Measurements from ENCODE around the gene SYT2. TPM values are rescaled to one million over a fixed set of nuclear protein-coding genes. Genes with fewer than 3 reads are reported as not detected.

SYT2 gene
- under 0.01 TPM in 1 of 2 replicates, not detected in the other for total RNA-seq

DNA sequence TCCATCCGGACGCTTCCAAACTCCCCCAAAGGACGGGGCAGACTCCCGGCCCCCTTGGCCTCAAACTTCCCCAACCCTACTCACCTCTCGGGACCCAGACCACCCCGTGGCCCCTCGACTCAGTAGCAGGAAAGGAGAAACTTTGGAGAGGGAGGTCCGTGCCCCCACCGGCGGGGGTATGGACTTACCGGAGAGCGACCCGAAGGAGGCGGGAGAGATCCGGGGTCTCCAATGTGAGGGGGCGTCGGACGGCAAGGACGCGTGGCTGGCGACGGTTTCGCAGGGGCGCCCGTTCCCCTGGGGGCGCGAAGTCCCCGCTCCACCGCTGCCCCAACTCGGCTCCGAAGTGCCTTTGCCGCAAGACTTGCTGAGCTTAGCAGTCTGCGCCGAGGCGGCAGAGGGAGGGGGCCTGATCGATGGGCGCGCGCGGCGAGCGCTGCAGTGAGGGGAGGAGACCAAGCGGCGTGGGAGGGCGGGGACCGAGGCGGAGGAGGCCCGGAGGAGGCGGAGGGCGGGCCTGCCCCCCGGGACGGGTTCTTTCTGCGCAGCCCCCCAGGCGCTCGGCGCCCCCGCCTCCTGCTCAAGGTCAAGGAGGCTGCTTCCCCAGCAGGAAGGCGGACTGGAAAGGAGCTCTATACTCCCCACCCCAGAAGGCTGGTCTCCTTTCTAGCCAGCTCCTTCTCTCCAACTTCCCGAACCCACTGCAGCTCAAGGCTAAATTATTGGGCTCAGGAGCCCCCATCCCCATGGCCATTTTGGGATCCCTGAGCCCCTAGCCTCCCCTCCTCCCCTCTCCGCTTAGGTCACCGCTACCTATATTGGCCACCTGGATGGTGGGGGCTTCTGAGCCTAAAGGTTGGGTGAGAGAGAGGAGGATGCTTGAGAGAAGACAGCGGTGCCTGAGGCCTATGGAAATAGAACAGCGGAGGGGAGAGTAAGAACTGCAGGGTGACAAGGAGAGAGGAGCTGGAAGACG is at the start of gene SYT2:
Gene SYT2 (minus strand): TSS at position 385 of the 976 bp plus-strand sequence. CDS start 104,682 bp downstream, outside the sequence.
- H3K4me3 ChIP-seq (ENCODE audit: low read depth, low read length), result no peak within 1 kb of the TSS
- TF ChIP-seq, protein P1, sequence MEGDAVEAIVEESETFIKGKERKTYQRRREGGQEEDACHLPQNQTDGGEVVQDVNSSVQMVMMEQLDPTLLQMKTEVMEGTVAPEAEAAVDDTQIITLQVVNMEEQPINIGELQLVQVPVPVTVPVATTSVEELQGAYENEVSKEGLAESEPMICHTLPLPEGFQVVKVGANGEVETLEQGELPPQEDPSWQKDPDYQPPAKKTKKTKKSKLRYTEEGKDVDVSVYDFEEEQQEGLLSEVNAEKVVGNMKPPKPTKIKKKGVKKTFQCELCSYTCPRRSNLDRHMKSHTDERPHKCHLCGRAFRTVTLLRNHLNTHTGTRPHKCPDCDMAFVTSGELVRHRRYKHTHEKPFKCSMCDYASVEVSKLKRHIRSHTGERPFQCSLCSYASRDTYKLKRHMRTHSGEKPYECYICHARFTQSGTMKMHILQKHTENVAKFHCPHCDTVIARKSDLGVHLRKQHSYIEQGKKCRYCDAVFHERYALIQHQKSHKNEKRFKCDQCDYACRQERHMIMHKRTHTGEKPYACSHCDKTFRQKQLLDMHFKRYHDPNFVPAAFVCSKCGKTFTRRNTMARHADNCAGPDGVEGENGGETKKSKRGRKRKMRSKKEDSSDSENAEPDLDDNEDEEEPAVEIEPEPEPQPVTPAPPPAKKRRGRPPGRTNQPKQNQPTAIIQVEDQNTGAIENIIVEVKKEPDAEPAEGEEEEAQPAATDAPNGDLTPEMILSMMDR (IDR thresholded peaks at IDR 0.05; ENCODE audit: insufficient read depth, low read depth, low read length), result no peak
- peak; percentile 7 for DNase-seq (ENCODE audit: low read depth)

DNA sequence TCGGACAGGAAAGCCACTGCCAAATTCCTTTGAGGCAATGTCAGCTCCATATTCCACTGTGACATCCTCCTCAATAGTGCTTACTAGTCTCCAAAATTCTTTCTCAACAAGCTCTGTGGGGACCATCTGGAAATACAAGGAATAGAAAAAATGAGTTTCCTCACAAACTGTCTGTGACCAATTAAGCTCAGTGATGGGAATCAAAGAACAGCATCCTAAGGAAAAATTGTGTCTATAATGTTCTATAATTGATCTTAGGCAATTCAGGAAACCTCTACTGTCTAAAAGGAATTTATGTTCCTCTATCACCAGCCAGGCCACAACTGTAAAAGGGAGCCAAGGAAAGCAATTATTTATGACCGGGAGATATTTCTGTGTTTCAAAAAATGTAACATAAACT is 46.1 kb upstream of the SYT2 start:
- H3K4me3 ChIP-seq (ENCODE audit: low read depth, low read length), result no peak overlapping the region
- TF ChIP-seq, protein P1 (IDR thresholded peaks at IDR 0.05; ENCODE audit: insufficient read depth, low read depth, low read length), result no peak
- DNase-seq (ENCODE audit: low read depth), result no peak

DNA sequence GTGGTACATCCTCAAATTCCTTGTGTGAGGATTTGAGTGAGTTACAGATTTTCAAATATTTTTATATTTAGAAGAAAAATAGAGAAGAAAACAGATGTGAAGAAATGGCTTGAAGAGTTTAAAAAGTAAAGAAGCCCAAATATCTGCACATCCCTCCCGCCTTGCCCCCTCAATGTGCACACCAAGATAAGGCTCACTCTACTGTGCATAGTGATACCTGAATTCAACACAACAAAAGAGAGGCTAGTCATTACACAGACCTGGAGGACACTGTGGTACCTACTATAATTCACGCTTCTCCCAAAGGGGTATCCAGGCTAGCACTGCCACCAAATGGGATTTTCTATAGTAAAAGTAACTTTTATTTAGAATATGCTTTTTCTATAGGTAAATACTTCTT is 44.0 kb upstream of the SYT2 start:
- H3K4me3 ChIP-seq (ENCODE audit: low read depth, low read length), result no peak overlapping the region
- DNase-seq (ENCODE audit: low read depth), result no peak
- TF ChIP-seq, protein P1 (IDR thresholded peaks at IDR 0.05; ENCODE audit: insufficient read depth, low read depth, low read length), result no peak

DNA sequence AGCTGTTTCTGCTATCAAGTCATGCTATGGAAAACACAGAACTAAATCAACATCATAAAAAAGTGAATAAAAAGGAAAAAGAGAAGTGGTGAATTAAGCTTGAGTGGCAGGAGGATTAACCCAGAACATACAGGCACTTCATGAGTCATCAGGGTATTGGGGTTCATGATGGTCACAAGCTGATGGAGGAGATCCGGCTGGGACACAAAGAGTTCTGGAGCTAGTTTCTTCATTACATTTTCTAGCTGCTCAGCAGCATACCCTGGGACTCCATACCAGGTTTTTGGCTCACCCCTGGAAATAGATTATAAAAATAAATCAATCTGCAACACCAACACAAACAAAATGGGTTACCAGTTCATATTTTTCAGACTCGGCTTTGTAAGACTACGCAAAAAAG is 42.5 kb upstream of the SYT2 start:
- peak; percentile 3 for DNase-seq (ENCODE audit: low read depth)
- no peak overlapping the region for H3K4me3 ChIP-seq (ENCODE audit: low read depth, low read length)
- TF ChIP-seq, protein P1 (IDR thresholded peaks at IDR 0.05; ENCODE audit: insufficient read depth, low read depth, low read length), result no peak

DNA sequence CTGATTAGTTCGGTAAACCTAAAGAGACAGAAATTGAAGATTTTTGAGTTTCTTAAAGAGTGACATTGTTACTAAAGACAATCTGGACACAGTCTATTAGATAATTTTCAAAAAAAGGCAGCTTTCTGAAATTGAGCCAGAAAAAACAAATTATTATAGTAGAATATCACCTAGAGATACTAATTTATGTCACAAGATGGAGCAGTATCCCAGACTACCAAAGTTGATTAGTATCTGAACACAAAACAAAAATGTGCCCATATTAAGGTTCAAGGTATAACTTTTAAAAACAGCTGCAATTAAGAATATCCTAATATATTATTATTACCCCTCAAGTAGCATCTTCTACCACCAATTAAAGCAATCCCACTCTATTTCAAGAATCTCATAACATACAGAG is 40.5 kb upstream of the SYT2 start:
- TF ChIP-seq, protein P1 (IDR thresholded peaks at IDR 0.05; ENCODE audit: insufficient read depth, low read depth, low read length), result no peak
- DNase-seq (ENCODE audit: low read depth), result no peak
- no peak overlapping the region for H3K4me3 ChIP-seq (ENCODE audit: low read depth, low read length)

DNA sequence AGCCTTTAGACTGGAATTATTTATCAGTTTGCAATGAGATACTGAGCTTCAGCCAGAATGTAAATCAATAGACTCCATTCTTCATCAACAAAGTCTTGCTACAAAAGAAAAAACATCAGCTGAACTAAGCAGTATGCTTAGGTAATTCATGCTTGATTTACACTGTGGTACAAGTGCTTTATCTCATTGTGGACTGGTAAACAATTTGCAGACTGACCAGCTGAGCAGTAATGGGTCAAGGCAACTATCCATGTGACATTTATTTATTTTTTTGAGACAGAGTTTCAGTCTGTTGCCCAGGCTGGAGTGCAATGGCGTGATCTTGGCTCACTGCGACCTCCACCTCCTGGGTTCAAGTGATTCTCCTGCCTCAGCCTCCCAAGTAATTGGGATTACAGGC is 39.8 kb upstream of the SYT2 start:
- peak; percentile 4 for DNase-seq (ENCODE audit: low read depth)
- H3K4me3 ChIP-seq (ENCODE audit: low read depth, low read length), result no peak overlapping the region
- TF ChIP-seq, protein P1 (IDR thresholded peaks at IDR 0.05; ENCODE audit: insufficient read depth, low read depth, low read length), result no peak
